GM18951 (cell line): ENCODE results near the gene CDC14A.
"Not testable (repeated sequence)": the region's sequence is repeated elsewhere in the genome, so short reads cannot be mapped to it uniquely, and the experiment has no call there.

Source experiments
- POLR2A ChIP-seq: IDR thresholded peaks from 4 replicates; pipeline ENCODE4 v1.6.1; 2011; ENCODE audit warnings: mild to moderate bottlenecking; ENCODE audit not compliant: insufficient read length, insufficient read depth; ENCODE audit errors: extremely low read depth
- in situ Hi-C: fragments of 300-500 bp; cut with MboI; formaldehyde crosslinking; loops from one replicate; pipeline ENCODE4 v1.12.0; 2022; ENCODE audit warnings: low sequenced_read_pairs, mixed read lengths, inconsistent platforms; ENCODE audit not compliant: unreplicated experiment

The CDC14A gene

DNA sequence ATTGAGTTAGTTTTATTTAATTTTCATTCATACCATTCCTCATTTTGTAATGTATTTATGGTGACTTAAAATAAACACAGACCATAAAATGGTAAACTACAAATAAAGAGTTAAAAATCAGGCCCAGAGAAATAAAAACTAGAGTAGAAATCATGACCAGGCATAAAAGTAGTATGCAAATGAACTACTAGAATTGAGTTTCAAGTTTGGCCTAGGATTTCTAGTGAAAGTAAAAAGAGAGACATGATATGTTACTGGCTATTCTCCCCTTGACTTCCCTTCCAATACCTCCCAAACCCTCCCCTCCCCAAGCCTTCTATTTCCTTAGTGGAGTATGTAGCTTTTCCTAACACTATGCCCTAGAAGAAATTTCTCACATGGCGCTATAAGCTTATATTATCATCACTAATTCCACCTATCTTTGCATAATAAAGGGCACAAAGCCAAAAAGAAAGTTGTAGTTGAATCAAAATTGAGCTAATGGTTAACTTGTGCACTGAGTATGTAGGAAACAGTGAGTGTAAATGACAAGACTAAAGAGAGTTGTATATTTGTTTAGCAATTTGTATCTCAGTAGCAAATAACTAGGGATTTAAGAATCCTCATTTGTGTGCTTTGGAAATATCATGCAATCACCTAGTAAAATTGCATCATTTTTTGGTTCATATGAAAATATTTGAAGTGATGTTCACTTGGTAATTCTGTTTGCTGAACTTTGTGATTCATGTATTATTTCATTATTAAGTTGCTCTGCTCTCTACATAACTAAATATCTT is 29.7 kb upstream of the CDC14A start:
- TF ChIP-seq POLR2A = no peak
- in situ Hi-C loops = no loop called here

DNA sequence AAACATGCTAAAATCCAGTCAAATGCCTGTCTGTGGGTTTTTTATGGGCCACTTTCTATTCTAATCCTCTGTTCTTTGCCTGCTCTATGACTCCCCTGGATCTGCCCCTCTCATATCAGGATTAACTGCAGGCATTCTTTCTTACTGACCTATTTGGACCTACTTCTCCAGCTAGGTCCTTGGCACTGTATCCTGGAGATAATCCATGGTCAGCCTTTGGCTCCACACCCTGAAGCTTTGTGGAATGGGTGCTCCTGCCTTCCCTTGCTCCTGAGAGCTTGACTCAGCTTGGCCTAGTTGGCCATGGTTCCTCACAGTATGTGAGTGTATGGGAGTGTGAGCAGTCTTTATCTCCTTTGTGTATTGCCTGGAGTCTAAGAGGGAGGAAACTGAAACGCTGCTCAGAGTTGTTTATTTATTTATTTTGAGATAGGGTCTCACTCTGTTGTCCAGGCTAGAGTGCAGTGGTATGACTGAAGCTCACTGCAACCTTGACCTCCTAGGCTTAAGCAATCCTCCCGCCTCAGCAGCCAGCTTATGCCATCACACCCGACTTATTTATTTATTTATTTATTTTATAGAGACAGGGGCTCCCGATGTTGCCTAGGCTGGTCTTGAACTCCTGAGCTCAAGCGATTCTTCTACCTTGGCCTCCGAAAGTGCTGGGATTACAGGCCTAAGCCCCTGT is 28.7 kb upstream of the CDC14A start:
- no peak for TF ChIP-seq POLR2A
- in situ Hi-C loops = no loop called here

DNA sequence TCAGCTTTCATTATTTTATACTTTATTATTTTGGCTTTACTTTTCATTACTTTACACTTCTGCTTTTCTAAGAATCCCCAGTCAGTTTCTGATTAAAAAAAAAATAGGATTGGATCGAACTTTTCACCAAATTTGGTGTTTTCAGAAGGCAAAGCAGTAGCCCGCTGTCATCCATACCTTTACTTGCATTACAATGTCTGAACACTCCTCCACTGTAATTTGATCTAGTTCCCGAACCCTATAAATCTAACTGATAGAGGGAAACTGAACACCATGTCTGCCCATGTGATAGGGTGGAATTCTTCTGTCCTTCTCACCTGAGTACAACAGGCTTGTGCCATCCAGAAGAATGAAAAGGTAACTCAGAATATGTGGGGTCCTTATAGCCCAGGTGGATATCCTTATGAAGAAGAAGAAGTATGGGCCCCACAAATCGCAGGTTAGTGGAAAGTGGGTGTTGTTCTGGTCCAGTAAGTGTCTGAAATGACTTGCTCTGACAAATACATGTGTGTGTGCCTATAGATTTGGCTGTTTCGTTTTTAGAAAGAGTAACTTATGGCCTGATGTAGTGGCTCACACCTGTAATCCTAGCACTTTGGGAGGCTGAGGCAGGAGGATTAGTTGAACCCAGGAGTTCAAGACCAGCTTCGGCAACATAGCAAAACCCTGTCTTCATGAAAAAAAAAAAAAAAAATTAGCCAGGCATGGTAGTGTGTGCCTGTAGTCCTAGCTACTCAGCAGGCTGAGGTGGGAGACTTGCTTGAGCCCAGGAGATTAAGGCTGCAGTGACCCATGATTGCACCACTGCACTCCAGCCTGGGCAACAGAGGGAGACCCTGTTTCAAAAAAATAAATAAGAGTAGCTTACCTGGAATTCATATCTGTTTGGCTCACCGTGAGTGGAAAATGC is 26.6 kb upstream of the CDC14A start:
- no peak for TF ChIP-seq POLR2A
- in situ Hi-C loops = no loop called here

DNA sequence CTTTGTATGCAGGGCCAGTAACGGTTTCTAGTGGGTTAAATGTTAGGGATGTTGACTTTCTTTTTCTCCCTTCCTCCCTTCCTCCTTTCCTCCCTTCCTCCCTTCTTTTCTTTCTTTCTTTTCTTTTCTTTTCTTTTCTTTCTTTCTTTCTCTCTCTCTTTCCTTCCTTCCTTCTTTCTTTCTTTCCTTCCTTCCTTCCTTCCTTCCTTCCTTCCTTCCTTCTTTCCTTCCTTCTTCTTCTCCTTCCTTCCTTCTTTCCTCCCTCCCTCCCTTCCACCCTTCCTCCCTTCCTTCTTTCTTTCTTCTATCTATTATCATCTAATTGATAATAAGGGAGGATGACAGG is 26.0 kb upstream of the CDC14A start:
- in situ Hi-C loops = not testable (repeated sequence)

DNA sequence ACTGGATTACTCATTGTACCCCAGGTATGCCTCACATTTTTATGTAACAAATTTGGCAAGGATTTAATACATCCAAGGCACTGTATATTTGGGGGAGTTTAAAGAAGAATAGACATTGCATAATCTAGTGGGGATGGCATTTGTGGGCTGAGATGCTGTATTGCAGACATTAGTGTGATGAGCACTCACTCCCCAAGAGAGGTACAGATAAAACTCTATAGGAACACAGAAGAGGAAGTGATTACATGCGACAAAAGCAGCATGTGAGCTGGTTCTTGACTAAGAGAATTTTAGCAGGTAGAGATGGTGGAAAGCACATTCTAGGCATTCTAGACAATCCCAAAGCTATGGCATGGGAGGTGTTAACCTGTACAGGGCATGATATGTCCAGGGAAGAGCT is 24.2 kb upstream of the CDC14A start:
- TF ChIP-seq POLR2A = no peak
- in situ Hi-C loops = no loop called here

DNA sequence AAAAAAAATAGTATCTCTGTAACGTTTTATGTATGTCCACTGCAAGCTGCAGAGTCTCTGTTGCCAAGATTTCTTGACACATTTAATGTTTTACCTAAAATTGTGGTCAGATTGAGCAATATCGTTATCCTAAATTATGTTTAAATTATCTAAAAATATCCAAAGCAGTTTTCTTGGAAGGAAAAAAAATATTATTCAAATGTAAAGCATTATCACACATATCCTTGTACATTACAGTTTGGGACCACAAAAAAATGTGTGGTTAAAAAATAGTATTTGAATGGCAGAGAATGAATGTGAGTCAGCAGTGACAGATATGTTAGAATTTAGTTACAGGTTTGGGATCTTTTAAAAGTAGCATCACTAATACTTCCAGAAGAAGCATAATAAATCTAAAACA is 21.2 kb upstream of the CDC14A start:
- in situ Hi-C loops = not testable (repeated sequence)

DNA sequence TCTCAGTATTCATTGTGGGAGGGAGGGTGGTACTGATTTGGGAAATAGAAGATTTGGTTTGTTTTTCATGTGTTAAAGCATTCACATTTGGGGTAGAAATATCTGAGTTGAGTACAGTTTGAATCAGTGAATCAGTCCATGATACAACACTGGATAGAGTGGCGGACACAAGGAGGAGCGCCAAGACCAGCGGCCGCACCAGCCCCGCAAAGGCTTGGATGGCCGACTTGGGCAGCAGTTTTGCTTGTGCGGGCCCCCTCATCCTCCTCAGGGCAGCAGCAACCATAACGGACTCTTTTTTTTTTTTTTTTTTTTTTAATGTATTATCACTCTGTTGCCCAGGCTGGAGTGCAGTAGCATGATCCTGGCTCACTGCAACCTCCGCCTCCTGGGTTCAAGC is 20.0 kb upstream of the CDC14A start:
- in situ Hi-C loops = no loop called here
- TF ChIP-seq POLR2A = no peak

DNA sequence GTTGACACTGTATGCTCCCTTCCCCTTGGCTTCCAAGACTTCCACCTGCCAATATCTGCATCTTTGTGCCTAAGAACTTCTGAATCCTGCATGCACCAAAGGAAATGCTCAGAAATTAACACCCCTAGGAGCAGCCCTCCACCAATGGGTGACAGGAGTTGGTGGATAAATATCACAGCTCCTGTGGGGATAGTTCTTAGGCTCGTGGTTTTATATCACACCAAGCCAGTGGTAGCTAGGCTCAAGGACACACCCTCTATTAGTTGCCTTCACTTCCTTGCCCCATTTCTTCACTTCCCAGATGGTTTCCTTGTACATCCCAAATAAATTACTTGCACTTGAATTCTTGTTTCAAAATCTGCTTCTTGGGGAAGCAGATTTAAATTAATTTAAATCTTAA is 16.9 kb upstream of the CDC14A start:
- TF ChIP-seq POLR2A = no peak
- in situ Hi-C loops = no loop called here

DNA sequence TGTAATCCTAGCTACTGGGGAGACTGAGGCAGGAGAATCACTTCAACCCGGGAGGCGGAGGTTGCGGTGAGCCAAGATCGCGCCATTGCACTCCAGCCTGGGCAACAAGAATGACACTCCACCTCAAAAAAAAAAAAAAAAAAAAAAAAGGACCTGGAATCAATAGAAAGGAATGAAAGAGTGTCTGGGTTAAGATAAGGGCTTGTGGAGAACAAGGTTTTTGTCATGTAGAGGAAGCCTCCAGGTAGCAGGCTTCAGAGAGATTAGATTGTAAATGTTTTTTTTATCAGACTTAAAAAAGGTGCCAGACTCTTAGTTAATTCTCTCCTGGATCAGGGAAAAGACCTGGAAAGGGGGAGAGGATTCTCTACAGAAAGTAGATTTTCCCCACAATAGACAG is 14.4 kb upstream of the CDC14A start:
- in situ Hi-C loops = not testable (repeated sequence)

DNA sequence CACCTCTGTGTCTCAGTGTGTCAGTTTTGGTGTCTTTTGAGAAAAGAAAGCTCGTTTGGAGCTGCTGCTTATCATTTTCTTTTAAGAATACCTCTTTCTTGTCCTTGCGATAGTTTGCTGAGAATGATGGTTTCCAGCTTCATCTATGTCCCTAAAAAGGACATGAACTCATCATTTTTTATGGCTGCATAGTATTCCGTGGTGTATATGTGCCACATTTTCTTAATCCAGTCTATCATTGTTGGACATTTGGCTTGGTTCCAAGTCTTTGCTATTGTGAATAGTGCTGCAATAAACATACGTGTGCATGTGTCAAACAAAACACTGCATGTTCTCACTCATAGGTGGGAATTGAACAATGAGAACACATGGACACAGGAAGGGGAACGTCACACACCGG is 12.6 kb upstream of the CDC14A start:
- in situ Hi-C loops = not testable (repeated sequence)

DNA sequence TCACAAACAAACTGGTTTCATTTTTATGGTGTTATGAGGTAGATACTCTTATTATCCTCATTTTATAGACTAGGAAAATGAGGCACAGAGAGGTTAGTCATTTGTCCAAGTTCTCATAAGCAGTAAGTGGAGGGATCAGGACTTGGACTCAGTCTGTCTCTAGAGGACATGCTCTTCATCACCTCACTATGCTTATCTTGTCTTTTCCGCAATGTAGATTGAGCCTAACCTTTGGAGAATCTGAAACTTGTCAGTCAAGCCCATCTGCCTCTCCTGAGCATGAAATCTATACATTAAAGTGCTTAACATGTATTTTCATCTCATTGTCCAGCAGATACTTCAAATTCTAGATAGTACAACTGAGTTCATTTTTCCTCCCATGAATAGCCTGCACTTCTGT is 11.8 kb upstream of the CDC14A start:
- in situ Hi-C loops = no loop called here
- no peak for TF ChIP-seq POLR2A

DNA sequence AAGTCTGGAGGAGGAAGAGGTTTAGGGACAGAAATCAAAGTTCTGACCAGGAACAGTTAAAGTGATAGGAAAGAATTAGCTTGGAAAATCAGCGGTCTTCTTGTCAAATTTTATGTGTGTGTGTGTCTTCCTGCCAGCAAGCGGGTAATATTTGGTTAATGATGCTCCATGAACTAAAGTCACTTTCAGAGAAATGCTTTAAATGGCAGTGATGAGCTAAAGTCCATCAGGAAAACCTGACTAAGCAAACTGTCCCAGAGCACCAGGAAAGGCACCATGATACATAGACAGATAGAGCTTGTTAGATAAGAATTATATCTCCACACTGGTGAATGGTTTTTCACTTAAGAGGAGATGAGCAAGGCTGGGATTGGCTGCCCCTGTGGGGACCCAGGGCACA is 10.0 kb upstream of the CDC14A start:
- in situ Hi-C loops = no loop called here
- TF ChIP-seq POLR2A = no peak

DNA sequence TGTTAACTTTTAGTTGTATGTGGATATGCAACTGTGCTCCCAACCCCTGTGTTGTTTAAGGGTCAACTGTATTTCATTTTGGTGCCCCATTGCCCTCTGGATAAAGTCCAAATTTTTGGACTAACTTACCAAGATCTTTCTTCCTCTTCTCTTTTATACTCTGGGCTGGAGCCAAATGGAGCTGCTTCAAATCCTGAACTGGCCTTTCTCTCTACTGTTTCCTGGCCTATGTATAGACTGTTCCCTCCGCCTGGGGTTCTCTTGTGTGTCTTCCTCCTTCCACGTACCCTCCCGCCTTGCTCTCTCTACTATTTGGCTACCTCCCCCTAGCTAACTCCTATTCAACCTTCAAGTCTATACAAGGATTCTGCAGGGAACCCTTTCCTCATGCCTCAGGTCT is 8.4 kb upstream of the CDC14A start:
- in situ Hi-C loops = no loop called here
- no peak for TF ChIP-seq POLR2A

DNA sequence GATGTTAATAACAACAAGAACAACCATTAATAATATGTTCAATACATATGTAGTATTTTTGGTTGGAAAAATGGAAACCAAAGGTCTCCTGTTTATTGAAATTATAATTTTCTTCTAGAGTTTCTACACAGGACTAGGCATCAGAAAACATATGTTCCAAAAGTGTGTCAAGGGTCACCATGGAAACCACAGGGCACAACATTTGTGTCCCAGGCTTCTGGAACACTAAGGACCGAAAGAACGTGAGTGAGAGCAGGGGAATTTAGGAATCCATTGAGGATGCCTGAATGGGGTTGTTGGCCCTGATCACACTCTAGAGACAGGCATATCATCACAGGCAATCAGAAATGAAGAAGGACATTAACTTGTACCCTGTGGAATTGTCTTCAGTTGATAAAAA is 7.5 kb upstream of the CDC14A start:
- in situ Hi-C loops = no loop called here
- no peak for TF ChIP-seq POLR2A
